RPMI8226 (cell line): ENCODE measurements around the gene CELF2.
A peak's percentile ranks its signal among the peaks of the same experiment; 100 is the strongest.
"Not testable (repeated sequence)": the region's sequence is repeated elsewhere in the genome, so short reads cannot be mapped to it uniquely, and the experiment has no call there.

ENCODE experiments used
- DNase-seq: peaks from one replicate; pipeline ENCODE4 v3.0.0-alpha.2; 2015

Gene CELF2

GRCh38 chr10:11335167-11335652, 317.5 kb downstream of the CELF2 start:
- no peak for DNase-seq

DNA sequence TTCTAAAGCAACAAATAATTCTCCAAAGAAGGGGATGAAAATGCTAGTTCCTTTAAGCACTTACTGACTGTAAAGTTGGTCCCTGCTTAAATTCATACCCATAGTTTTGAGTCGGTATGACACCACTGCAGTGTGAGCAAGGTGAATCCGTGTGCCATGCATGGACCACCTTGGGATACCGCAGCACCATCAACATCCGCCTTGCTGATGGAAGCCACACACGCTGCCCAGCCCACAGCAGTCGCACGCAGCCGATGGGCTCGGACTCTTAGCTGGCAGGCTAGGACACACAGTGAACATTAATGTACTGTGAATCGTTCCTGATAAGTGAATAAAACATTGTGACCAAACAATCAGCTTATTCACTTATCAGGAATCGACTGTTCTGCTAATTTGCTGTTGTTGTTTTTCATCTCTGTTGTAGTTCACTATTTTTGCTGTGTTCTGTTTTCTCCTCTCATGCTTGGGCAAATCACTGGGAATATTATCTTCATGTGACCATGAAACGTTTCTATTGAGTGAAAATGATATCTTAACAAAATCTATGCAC, 318.3 kb downstream of the CELF2 start:
- no peak for DNase-seq

DNA sequence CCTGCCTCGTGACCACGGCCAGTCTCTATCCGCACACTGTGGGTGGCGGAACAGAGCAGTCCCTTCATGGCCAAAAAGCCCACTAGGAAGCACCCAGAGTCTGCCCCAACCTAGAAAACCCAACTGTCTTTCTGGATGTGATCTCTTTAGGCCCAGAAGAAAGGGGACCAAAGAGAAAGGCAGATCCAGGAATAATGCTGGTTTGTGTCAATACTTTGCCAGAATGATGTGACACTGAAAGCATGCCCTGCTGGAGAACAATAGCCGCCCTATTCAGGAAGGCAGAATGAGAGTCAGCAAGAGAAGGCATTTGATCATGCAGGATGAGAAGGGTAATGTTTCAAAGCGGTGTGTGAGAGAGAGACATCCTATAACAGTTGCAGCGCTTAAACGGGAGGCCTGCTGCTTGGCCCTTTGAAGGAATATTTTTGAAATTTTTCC, 319.1 kb downstream of the CELF2 start:
- no peak for DNase-seq

DNA sequence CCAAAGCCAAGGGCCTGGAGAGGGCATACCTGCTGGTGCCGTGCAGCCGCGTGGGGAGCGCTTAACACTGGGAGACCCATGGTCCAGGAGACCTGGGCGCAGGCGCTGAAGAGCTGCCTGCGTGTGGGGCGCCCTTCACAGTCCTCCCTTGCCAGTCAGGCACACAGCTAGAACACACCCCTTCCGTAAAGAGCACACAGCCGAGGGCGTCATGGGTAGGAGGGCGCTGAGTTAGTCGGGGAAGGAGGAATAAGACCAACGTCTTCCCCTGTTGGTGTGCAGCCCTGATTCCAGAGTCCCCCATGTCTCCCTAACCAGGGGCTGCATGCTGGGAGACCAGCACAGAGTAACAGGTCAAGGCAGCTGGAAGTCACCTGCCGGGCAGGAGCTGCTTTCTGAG, 319.8 kb downstream of the CELF2 start:
- no peak for DNase-seq

GRCh38 chr10:11338160-11338844, 320.6 kb downstream of the CELF2 start:
- no peak for DNase-seq

DNA sequence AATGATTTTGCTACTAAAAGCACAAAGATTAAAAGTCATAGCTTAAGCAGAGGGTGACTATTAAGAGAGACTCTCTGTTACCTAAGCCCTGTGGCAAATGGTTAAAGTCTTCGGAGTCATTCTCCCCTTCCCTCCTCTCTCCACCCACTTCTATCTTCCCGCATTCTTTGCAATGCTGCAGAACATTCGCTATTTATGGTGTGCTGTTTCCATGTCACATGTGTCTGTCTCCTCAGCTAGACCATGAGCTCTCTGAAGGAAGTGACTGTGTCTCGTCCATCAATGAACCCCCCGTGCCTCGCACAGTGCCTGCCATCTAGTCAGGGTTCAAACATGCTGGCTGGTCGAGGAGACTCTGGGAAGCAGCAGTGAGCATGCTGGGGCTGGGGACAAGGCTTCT, 321.3 kb downstream of the CELF2 start:
- DNase-seq, result no peak

DNA sequence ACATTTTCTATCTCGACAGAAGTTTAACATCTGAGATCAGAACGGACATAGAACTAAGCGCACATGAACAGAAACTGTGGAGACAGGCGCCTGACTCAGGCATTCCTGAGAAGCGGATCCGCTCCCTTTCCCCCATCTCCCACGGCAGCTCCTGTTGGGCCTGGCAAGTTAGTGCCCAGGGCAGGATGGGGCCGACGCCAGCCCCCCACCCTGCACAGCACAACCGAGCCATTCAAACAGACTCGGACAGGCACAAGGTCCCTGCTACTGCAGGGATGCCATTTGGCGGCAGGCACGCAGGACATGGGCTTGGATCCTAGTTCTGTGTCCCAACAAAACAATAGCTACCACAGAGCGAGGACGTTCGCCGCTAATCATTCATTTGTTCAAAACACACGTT, 322.0 kb downstream of the CELF2 start:
- DNase-seq, result no peak

DNA sequence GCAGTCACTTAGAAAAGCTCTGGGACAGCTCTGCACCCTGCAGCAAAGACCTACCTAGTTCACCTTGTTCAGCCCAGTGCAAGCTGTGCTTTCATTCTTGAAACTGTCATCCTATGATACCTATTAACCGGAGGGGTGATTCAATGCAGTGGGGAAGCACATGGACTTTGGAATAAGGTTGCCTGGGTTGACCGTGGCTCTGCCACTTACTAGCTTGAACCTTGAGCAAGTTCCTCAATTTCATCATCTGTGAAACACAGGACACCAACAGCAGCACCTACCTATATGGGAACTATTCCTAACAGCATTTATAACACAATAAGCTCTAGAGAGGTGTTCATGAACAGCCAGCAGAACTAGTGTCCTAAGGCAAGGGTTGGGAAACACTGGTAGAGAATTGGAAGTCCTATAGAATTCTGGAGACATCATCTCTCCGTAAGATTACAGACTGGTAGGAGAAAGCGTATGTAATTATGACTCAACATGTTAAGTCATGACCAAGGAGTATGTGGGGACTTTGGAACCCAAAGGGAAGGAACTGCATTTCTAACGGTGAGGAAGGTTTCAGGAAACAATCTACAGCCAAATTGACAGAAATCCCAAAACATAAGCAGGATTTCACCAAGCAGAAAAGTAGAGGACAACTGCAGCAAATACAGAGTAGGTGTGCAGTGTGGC, 323.8 kb downstream of the CELF2 start:
- no peak for DNase-seq

DNA sequence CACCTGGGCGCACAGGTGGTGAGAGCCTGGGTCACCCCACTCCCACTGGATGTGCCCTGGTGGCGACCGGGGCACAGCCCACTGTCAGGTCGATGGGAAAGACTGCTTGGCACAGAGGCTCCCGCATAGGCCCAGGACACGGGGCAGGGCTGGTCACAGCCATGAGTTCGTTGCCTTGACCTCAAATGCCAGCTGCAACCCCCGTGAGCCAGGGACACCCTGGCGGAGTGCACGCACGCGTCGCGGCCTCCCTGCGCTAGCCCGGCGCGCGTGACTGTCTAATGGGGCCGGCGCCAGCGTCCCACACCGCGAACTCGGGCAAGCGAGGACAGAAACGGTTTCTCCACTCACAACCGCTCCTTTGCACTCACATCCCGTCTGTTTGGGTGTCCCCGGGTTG, 326.4 kb downstream of the CELF2 start:
- no peak for DNase-seq

GRCh38 chr10:11344550-11344949, 326.9 kb downstream of the CELF2 start:
- DNase-seq, result no peak

- peak; percentile 28 for DNase-seq
Observed at GRCh38 chr10:11345224-11346054, 327.8 kb downstream of the CELF2 start.

GRCh38 chr10:11347580-11347979, 329.9 kb downstream of the CELF2 start:
- not testable (repeated sequence) for DNase-seq

- no peak for DNase-seq
Observed at GRCh38 chr10:11351801-11352200, 334.1 kb downstream of the CELF2 start.

- peak; percentile 14 for DNase-seq
Observed at GRCh38 chr10:11353006-11353896, 335.6 kb downstream of the CELF2 start.

GRCh38 chr10:11354823-11355222, 337.2 kb downstream of the CELF2 start:
- no peak for DNase-seq

- DNase-seq, result no peak
Observed at GRCh38 chr10:11355592-11355991, 337.9 kb downstream of the CELF2 start.

- DNase-seq, result no peak
Observed at GRCh38 chr10:11357439-11357838, 339.8 kb downstream of the CELF2 start.

DNA sequence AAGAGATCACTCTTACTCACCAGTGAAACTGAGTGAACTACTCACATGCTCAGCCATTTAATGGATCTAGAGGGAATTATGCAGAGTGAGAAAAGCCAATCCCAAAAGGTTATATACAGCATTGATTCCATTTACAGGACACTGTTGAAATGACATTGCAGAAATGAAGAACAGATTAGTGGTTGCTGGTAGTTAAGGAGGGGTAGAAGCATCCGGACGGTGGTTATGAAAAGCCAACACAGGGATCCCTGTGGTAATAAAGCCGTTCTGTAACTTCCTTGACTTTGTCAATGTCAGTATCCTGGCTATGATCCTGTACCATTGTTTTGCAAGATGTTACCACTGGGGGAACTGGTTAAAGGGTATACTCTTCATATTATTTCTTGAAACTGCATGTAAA, 340.3 kb downstream of the CELF2 start:
- DNase-seq, result no peak

- no peak for DNase-seq
Observed at GRCh38 chr10:11358923-11359575, 341.4 kb downstream of the CELF2 start.

DNA sequence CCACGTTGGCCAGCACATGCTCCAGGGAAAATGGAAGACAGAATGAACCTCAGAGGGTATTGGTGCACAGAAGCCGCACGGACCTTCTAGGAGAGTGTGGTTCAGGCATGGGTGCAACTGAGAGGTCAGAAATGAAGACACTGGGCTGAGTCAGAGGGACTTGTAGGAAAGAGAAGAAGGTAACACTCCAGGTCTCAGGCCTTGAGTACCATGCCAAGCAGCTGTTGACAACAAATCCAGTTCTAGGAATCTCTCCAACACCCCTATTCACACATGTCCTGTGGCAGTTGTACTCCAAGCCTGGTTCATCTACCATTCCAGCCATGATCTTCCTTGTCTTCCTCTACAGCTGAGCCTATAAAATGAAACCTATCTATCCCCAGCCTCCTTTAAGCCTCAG, 342.2 kb downstream of the CELF2 start:
- DNase-seq, result no peak

DNA sequence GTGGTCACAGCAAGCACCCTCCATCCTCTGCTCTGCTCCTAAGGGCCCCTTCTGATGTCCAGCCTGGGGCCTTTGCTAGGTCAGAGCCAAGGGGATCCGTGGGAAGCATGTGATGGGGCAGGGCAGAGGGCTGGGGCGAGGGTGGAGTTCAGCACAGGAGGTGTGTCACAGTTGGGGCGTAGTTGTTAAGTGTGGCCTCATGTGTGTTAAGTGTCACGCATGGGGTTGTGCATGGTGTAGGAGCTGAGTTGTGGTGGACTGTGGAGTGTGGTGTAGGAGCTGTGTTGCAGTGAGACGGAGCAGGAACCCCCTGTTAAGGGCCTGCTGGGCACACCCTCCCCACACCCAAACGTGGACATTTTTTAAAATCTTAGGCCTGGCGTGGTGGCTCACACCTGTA, 345.8 kb downstream of the CELF2 start:
- DNase-seq, result no peak

DNA sequence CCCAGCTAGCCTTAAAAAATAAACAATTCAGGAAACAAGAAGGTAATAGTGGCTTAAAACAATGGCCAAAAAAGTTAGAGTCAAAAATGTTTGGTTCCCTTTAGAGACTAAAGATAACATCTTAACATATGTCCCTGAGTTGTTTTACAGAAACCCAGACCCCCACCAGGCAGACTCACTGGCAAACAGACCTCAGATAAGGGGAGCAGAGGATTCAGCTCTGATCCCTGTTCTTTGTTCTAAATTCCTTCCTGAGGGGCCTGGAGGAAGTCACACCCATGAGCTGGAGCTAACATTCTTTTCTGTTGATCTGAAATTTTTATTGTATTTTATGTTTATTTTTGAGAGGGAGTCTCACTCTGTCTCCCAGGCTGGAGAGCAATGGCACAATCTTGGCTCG, 346.6 kb downstream of the CELF2 start:
- no peak for DNase-seq
